HFF-Myc (cell line): Measurements from ENCODE around the gene TOX2.

ENCODE experiments used
- DNase-seq: peaks from one replicate; pipeline ENCODE4 v3.0.0-alpha.2; 2011; ENCODE audit warnings: low read depth; ENCODE audit errors: extremely low read depth
- H3K4me3 ChIP-seq: replicated peaks from 2 replicates; pipeline ENCODE4 v1.5.1; 2011; ENCODE audit warnings: low read depth, mild to moderate bottlenecking, control low read depth, low read length
- CTCF ChIP-seq: IDR thresholded peaks from 2 replicates; pipeline ENCODE4 v1.5.1; 2012; ENCODE audit warnings: mild to moderate bottlenecking, low read depth, low read length, control low read depth; ENCODE audit errors: missing control alignments

Gene TOX2

GRCh38 chr20:44068316-44069201 is 153.9 kb downstream of the TOX2 start:
- DNase-seq, result no peak
- H3K4me3 ChIP-seq, result no peak overlapping the region
- TF ChIP-seq CTCF, result no peak

DNA sequence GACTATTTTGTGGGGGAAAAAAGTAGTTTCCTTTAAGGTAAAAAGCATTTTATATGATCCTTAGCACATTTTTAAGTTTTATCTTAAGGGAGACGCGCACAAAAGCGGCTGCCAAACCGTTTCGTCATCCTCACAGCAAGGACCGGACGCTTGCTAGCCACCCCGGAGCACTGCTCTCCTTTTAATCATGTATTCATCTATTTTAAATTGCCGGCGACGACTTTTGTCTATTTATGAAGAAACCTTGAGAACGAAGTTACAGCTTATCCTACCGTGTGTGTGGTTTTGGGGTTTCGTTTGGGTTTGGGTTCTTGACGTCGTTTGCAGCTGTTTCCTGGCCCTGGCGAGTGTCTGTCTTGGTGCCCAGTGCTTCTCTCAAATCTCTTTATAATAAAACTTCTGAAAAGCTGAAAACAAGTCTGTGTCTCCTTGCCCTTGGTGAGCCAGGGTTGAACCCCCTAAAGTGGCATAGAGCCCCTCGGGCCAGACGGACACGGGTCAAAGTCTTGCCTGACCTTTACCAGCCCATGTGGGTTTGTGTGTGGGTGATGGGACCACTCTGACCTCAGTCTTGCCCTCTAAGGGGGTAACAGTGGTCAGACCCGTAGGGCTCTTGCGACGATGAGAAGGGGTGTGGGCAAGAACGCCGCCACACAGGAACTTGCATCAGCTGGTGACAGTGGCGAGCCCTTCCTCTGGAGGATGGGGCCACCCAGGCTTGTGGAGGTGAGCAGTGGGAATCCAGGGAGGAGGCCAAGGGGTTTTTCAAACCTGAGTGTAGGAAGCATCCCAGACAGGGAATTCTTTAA is 154.8 kb downstream of the TOX2 start:
- H3K4me3 ChIP-seq, result no peak overlapping the region
- TF ChIP-seq CTCF, result no peak
- DNase-seq, result no peak

DNA sequence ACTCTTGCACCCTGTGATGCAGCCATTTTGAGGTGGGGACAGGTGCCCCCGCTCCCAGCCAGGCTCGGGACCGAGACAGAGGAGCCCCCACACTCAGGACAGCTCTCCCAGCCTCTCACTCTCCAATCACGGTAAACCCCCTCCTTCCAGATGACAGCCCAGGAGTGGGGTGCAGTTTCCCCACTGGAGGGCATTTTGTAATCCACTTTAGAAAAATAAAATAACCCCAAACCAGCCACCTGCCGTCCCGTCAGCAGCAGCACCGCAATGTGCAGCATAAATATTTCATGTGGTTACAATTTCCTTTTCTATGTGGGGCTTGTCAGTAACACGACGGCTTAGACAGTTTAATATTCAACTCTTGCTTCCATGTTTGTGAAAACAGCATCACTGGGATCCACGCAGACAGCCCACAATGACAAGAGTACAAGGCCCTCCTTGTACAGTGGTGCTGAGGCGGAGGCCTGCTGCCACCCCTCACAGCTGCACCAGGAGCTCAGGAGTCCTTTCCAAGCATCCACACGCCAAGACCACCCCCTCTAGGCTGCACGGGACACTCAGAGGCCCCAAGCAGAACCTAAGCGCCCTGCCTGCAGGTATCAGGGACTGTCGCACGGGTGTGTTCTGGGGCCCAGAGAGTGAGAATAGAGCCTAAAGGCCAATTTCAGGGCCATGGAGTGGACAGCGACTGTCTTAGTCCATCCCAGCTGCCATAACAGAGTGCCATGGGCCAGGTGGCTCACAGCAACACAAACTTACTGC is 155.7 kb downstream of the TOX2 start:
- no peak overlapping the region for H3K4me3 ChIP-seq
- no peak for TF ChIP-seq CTCF
- DNase-seq, result no peak

DNA sequence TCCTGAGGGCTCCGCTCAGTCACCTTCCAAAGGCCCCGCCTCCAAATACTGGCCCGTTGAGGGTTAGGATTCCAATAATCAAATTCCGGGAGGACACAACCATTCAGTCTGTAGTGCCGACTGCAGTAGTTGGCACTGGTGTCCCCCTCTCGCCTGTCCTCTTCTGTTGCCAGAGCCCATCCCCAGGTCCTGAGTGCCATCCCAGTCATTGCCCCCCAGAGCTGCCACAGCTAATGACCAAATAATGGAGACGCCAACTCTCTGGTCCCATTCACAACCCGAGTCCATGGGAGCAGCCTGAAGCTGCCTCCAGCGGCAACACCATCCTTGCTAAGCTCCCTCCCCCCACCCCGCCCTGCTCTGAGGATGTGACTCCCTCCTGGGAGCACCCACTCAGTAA is 156.4 kb downstream of the TOX2 start:
- DNase-seq, result no peak
- no peak for TF ChIP-seq CTCF
- no peak overlapping the region for H3K4me3 ChIP-seq

DNA sequence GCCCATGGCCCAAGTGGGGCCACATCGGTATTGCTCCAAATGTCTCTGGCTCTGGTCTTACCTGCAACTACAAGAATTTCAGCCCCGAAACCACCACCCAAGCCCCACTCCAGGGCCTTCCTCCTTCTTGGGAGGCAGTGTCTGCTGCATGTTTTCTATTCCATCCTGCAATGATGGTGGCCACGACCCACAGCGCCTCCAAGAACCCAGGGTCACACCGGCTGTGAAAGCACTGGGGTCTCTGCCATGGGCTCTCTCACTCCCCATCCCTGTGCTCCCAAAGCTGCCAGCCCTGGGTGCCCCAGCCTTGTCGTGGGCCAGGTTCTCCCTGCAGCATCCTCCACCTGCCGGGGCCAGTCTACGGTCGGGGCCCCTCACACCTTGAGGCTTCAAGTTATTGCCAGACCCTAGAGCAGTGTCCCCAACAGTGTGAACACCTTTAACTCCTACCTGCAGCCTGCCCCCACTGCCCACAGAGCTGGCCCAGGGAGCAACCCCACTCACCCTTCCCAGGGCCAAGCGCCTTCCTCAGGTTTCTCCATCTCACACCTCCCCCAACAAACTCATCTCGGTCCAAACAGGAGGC is 157.0 kb downstream of the TOX2 start:
- no peak for TF ChIP-seq CTCF
- DNase-seq, result no peak

DNA sequence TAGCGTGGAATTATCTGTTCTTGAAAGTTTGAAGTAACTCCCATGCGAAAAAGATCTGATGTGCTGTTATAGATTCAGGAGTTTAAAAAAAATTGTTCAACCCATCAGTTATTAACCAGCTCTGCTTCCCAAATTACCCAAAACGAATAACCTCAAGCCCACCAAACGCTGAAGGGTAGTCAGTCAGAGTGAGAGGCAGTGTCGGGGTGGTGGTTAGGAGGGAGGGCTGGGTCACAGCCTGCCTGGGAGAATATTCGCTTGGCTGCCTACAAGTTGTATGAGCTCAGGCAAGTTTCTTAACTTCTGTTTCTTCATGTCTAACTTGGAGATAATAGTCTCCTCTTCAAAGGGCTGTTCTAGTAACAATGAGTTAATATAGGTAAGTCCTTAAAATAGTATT is 157.7 kb downstream of the TOX2 start:
- H3K4me3 ChIP-seq, result no peak overlapping the region
- TF ChIP-seq CTCF, result no peak
- DNase-seq, result no peak

More for the DNA sequence above, 157.0 kb downstream of the TOX2 start:
- H3K4me3 ChIP-seq, result no peak overlapping the region
